ENCODE measurements around the gene PEAK1. TPM values are rescaled to one million over a fixed set of nuclear protein-coding genes. Genes with fewer than 3 reads are reported as not detected.

PEAK1 gene
- total and polyA plus RNA-seq, 2 donors (not counting 3 experiments of a cell fraction or from before 2014, with no cell fraction given): 17.9 to 91.9 TPM

GRCh38 chr15:77196381-77196780 lies 223.5 kb downstream of the PEAK1 start:
- POLR2A ChIA-PET: no interaction called here

More at GRCh38 chr15:77196381-77196780, 223.5 kb downstream of the PEAK1 start:
- Histone ChIP-seq H2AFZ (ENCODE audit: low read depth, low read length) (no peak overlapping the region), H3K36me3 (ENCODE audit: control insufficient read depth in 2 of 2, extremely low read depth in 1 of 2, insufficient read depth in 2 of 2, low read length in 2 of 2) (no peaks in the 10 kb centered on the region), H3K9me3 (replicated peaks; ENCODE audit: control insufficient read depth, insufficient read depth, low read length) (no peaks in the 10 kb centered on the region), H3K9me1 (replicated peaks; ENCODE audit: control insufficient read depth, extremely low read depth, insufficient read depth, low read length) (no peaks in the 10 kb centered on the region), H3K9ac (replicated peaks; ENCODE audit: extremely low read depth, insufficient read depth, low read length) (no peak overlapping the region), H3K27me3 (ENCODE audit: control insufficient read depth in 2 of 2, insufficient read depth in 2 of 2, low read length in 2 of 2) (no peaks in the 10 kb centered on the region), H3K4me3 (replicated peaks in 1 of 3; ENCODE audit: insufficient read depth in 1 of 3, low read depth in 1 of 3, low read length in 3 of 3) (no peak overlapping the region), H3K27ac (ENCODE audit: insufficient read depth, low read depth, low read length) (no peak overlapping the region), H3K4me2 (ENCODE audit: insufficient read depth, low read length) (no peak overlapping the region), H3K79me2 (ENCODE audit: control insufficient read depth, insufficient read depth, low read length) (no peaks in the 10 kb centered on the region), H4K20me1 (replicated peaks; ENCODE audit: control insufficient read depth, extremely low read depth, insufficient read depth, low read length) (no peaks in the 10 kb centered on the region), H3K4me1 (ENCODE audit: control insufficient read depth, extremely low read depth, insufficient read depth, low read length) (no peaks in the 10 kb centered on the region)
- FAIRE-seq: no peak
- no peak for DNase-seq (ENCODE audit: low read depth, low spot score)
- intact Hi-C loops (cut with micrococcal nuclease): no loop called here
- dilution Hi-C loops (cut with MboI; ENCODE audit: extremely low pct_ligation_motif_present, low sequenced_read_pairs): no loop called here
- CTCF ChIA-PET: interaction anchor here (1.0 to 1.4 kb wide), 3 partner anchors 21 to 347 kb away, joined by 3 to 4 read pairs (median 4); no protein-coding TSS in a partner anchor
- no TSS peak for BruUV-seq (replicated peaks)
- TF ChIP-seq EZH2 (IDR thresholded peaks at IDR 0.05; ENCODE audit: borderline replicate concordance, low read depth, low read length, severe bottlenecking): no peak
- TF ChIP-seq, protein P1, sequence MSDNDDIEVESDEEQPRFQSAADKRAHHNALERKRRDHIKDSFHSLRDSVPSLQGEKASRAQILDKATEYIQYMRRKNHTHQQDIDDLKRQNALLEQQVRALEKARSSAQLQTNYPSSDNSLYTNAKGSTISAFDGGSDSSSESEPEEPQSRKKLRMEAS (IDR thresholded peaks at IDR 0.05; ENCODE audit: insufficient read depth, insufficient read length): no peak
- no peak for TF ChIP-seq GATA2 (IDR thresholded peaks at IDR 0.05; ENCODE audit: insufficient read depth, insufficient read length, low read depth, low read length)
- no peak for TF ChIP-seq MYC (IDR thresholded peaks at IDR 0.05; ENCODE audit: low read depth, low read length)
- TF ChIP-seq JUN (IDR thresholded peaks at IDR 0.05; ENCODE audit: borderline replicate concordance, insufficient read depth, insufficient read length, low read depth): no peak
- no peak for TF ChIP-seq POLR2AphosphoS5 (IDR thresholded peaks at IDR 0.05; ENCODE audit: insufficient read depth, low read depth, low read length)
- no peak for TF ChIP-seq FOS (IDR thresholded peaks at IDR 0.05; ENCODE audit: borderline replicate concordance, insufficient read depth, low read length)
- no peak for TF ChIP-seq POLR2A (IDR thresholded peaks at IDR 0.05; ENCODE audit: low read depth, low read length)
- TF ChIP-seq CTCF (IDR thresholded peaks at IDR 0.05; ENCODE audit: extremely low read depth in 1 of 2, insufficient read depth in 1 of 2, low read depth in 1 of 2, low read length in 2 of 2): no peak
